Inflammatory macrophage treated with lipopolysaccharide for 1 hour (primary cell): ENCODE data around the gene MRC2.
A peak's percentile ranks its signal among the peaks of the same experiment; 100 is the strongest.

Experiments used
- DNase-seq, 2 donors: peaks; one replicate each; pipeline ENCODE4 v3.0.0-alpha.2; 2020 to 2022

MRC2 gene

DNA sequence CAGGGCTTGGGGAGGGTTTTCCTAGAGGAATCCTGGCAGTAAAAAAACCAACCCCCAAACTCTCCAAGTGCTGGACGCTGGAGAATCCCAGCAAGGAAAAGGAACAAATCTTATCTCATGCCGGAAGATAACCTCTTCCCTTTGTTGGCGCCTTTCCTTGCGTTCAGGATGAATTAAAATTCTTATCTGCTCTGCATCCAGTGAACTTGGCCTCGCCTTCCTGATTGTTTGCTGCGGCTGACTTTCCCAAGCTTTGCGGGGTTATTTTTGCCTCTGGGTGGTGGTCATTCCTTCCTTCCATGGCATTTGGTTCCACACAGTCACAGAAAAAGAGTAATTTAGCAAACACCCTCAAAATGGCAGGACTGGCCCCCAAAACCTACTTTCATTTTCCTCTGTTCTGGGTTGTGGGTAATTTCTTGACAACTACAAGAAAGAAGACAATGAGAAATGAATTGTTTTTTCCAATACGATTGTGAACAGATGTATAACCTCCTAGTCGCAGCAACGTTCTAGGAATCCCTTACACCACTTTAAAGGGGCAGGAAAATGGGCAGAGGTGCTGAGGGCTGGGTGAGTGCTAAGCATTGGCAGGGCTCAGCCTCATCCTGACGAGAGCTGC lies 77.8 kb downstream of the MRC2 start:
- no peak for DNase-seq

DNA sequence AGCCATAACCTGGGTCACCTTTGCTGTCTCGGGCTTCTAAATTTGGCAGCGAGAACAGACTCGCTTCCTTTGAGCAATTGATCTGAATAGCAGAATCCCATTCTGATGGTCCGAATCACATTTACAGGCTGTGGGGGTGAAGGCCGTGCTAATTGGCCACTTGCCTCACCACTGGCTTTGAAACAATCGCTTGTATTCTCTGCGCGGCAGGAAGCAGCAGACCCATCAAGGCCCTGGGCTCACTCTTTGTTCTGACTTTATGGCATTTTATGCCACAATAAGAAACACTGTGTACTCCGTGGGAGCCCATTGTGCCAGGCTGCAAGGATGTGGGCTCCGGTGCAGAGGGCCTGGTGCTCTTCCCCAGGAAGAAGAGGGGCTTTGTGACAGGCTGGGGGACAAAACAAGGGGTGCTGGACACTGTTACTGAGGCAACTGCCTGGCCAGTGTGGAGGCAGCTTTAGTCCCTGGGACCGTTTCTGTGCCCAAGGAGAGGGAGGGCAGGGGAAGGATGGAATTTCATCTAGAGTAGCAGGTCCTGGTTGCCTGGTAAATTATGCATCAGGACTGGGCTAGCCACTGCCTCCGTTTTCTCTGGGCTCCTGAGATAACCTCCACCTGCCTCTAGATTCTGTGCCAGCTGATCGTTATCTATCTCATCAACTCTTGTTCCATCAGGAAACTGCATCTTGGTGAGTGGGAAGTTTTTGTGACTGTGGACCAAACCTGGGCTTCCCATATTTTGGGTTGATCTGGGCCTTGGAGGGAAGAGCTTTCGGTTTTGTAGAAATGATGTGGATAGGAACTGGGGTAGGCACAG lies 78.5 kb downstream of the MRC2 start:
- DNase-seq, result no peak

DNA sequence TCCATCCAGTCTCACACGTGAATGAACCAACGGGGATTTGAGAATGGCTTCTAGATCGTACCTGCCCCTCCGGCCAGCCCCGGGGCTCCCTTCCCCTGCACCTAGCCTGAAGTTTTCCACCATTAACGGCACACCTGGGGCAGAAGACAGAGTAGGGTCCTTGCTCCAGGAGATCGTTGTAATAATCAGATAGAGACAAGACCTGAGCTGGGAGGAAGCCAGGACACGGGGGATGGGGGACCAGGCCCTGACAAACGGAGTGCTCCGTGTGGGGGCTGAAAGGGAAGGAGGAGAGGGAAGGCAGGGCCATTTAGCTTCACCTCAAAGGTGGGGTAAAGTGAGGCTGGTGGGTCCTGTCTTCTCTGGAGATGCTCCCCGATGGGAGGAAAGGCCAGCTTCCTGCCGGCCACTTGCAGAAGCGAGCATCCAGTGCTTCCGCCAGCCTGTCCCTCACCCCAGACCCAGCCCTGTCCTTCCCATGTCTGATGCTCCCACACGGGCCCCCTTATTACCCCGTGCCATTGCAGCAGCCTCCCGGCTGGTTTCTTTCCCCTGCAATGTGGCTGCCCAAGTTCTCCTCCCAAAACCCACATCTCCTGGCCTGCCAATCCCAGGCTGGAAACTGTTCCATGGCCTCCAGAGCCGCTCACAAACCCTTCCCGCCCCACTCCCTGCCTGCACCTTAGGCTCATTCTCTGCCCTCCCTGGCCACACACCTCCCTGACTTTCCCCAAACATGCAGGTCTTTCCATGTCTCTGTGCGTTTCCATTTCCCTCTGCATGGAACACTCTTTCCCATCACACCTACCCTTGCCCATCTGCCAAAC lies 79.3 kb downstream of the MRC2 start:
- no peak for DNase-seq

DNA sequence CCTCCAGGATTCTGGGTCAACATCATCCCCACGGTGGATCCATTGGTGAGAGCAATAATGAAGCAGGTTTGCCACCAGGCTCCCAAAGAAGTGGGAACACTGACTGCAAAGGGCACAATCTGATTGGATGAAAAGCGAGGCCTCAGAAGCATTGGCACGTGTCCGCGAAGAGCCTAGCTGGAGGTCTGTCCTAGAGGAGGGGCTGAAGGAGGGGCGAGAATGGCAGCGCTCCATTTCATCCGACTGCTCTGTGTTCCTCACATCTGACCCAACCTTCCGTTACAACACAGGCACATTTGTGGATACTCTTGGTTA lies 79.9 kb downstream of the MRC2 start:
- no peak for DNase-seq

DNA sequence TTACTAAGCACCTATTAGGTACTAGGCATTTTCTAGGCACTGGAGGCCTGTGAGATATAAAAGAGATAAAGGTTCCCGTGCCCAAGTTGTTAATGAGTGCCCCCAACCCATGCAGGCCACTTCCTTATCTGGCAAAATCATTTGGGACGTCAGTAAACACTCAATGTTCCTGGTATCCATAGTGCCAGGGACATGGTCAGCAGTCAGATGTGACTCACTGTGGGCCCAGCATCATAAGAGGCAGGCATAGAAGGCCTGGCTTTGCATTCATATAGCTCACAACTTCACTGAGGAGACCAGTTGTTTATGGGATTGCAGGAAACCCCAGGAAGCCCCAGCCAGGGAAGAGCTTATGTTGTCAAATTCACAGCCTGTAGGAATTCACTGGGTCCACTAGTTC lies 81.1 kb downstream of the MRC2 start:
- DNase-seq, result no peak

DNA sequence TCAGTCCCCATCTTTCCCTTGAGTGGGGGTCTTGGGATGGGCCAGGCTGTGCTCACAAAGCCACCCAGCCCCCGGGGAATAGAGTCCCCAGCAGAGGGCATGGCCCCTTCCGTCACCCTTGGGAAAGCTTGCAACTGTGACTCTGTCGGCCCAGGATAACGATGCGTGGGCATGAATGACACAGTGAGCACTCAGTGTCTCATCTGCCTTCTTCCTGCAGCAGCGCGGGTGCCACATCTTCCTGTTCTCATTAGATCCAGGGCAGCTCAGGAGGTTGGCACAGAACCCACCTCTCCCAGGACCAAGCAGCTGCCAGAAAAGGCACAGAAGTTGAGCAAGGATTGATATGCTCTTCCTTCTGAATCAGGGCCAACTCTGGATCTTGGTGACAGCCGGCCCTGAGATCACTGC lies 84.7 kb downstream of the MRC2 start:
- no peak for DNase-seq

DNA sequence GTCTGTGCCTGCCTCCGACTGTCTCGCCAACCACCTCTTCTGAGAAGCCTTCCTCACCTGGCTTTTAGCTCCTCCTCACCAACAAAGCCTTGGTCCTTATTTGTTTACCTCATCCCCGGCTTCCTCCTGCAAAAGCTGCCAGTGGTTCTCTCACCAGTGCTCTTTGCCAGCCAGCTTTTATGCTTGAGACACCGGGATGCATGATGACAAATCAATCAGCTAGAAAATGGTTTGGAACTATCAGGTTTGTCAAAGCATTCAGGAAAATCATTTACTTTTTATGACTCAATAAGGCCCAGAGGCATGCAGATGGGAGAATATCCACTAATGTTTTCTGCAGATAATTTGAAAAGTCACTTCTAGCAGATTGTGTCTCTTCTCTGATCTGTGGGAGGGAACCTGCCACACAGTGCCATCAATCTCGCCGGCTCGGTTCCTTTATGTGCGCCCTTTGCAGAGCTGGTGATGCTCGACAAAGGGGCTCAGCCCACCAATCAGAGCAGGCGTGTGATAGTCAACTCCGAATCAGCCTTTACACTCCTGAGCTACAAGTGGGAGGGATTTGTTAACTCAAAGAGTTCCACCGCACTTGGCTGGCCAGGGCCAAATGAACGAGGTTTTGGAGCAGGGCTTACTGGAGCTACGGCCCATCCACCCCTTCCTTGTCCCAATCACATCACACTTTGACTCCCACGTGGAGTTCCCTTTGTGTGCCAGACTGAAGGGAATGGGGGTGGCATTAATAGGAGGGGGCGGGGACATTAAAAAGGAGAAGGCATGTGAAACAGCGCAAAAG lies 85.8 kb downstream of the MRC2 start:
- no peak for DNase-seq

DNA sequence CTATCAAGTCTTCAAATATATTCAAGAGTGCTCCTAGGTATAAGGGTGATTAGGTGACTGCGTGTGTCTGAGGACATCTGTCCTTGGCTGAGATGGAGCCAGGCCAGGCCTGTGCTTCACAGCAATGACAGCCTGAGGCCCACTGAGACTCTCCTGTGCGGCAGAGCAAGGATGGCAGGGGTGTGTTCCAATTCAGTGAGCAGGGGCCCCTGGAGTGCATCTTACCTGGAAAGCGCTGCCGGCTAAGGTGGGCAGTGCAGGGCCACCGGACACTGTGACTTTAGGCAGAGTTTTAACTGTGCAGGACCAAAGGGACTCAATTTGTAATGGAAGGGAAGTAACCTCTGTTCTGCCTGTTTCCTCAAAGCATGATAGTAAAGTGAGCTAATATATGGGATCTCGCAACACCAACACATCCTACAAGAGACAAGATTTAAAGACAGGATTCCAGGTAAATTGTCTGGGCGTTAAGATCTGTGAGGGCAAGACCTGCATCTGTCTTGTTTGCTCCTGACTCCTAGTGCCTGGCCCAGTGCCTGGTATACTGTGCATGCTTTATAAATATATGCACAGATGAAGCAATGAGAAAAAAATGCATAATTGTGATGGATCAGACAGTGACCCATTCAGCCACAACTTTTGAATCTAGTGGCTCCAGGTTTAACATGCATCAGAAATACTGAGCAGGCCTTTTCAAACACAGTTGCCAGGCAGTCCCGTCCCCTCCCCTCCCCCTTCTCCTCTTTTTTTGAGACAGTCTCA lies 86.7 kb downstream of the MRC2 start:
- peak in 1 of 2 donors; percentile 18 for DNase-seq

DNA sequence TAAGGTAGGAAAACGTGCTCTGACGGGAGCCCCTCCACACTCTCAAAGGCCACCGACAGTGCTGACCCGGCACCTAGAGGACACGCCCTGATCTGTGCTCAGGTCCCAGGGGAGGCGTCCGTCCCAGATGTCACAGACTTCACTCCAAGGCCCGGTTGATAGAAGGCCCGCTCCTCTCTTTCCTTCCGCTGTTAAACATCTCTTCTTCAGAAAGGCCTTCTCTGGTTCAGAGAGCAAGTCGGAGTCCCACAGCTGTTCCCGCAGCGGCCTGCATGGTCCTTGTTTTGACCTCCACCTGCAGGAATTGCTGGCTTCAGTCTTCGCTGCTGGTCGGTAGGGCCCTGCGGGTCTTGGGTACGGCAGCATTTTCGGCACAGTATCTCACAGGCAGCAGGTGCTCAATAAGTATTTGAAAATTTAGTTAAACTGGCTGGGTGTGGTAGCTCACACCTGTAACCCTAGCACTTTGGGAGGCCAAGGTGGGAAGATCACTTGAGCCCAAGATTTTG lies 88.5 kb downstream of the MRC2 start:
- DNase-seq, result no peak

DNA sequence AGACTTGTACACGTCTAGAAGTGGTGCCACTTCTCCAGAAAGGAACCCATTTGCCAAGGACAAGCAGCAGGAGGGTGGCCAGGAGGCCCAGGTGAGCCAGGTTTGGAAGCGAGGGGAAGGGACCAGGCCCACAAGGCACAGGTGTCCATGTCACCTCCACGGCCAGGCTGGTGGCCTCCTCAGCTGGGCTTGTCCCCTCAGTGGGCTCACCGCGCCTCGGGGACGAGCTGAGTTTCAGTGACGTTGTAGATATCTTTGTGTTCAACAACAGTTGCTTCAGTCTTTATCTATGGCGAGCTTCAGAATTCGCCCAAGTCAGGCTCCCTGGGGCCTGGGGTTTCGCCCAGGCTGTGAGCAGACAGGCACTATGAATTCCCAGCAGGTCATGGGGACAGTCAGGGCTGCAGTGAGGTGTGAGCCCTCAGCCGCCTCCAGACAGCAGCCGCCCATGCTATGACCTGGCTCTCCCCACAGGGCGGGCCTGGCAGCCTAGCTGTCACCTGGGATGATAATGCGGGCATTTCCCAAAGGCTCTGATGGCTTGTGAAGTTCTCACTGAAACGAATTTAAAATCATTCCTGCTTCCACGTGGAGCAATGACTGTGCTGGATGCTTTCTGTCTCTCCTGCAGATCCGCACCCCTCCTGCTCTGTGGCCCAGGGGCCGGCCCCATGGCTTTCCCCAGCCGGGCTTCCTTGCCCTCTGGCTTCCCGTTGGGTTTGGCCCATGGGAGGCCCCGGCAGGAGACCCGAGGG lies 89.5 kb downstream of the MRC2 start:
- no peak for DNase-seq

DNA sequence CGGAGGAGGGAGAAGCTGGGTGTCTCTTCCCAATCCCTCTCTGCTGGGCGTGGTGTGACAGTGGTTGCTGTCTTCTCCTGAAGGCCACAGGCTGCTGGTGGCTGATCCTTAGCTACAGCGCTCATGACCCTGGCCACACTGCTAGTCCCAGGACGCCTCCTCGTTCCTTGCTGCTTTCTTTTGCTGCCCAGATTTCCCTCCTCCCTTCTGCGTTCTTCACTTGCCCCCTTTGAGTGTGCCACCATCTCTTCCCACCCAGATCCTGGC lies 90.1 kb downstream of the MRC2 start:
- no peak for DNase-seq

DNA sequence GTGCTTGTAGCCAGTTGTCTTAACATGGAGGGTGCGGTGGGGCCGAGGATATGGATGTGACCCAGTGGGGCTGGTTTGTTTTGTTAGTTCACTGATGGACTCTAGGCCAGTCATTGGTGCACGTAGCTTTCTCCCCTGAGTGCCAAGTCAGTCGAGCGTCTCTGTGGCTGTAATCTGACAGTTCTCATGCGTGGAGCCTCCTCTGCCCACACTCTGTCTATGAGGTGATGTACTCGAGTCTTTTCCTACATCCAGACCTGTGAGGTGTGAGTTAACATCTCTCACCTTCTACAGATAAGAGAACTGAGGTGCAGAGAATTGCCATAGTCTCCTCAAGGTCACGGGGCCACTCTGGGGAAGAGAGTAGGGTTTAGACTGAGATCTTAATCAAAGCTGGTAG lies 90.4 kb downstream of the MRC2 start:
- no peak for DNase-seq

DNA sequence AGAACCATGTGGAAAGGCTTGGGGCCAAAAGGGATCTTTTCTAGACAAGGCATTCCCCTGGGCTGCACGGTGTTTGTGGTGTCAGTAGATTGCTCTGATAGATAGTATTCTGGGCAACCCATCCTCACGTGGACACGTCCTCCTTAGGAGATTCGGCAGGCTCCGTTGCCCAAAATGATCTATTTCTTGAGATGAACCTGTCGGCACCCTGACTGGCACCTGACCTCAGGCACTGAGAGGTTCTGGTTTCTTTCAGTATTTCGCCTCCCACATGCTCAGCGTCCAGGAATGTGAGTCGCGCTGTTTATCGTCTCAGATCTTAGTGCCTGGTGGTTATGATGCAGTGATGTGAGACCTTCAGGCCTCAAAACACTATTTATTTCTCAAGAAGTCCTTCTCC lies 91.0 kb downstream of the MRC2 start:
- no peak for DNase-seq

DNA sequence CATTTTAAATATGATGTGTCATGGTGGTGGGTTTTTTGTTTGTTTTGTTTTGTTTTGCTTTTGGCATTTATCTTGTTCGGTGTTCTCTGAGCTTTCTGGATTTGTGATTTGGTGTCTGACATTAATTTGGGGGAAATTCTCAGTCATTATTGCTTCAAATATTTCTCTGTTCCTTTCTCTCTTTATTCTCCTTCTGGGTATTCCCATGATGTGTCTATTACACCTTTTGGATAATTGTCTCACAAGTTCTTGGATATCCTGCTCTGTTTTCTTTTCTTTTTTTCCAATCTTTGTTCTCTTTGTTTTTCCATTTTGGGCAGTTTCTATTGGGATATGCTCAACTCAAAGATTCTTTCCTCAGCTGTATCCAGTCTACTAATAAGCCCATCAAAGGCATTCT lies 92.1 kb downstream of the MRC2 start:
- no peak for DNase-seq

DNA sequence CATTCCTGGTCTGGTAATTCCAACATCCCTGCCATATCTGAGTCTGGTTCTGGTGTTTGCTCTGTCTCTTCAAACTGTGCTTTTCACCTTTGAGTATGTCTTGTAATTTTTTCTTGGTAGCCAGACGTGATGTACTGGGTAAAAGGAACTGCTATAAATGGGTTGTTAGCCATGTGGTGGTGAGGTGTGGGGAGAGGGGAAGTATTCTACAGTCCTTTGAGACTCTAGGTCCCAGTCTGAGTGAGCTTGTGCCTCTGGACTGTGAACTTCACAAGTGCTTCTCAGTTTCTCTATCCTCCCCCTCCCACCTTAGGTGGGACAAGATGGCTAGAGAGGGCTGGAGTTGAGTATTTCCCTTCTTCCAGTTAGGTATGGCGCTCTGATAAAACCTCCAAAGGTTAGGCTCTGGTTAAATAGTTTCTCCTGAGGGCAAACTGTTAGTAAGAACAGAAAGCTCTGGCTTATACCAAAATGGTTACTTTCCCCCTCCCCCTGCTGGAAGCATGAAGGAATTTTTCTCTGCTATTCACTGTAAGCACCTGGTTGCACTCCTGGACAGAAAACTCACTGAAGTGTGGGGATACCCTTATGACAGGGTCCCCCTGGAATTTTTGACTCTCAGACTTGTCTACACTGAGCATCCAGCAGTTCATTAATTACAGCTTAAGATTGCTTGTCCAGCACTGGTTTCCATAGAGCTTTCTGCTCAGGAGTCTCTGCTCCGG lies 92.8 kb downstream of the MRC2 start:
- DNase-seq, result no peak

DNA sequence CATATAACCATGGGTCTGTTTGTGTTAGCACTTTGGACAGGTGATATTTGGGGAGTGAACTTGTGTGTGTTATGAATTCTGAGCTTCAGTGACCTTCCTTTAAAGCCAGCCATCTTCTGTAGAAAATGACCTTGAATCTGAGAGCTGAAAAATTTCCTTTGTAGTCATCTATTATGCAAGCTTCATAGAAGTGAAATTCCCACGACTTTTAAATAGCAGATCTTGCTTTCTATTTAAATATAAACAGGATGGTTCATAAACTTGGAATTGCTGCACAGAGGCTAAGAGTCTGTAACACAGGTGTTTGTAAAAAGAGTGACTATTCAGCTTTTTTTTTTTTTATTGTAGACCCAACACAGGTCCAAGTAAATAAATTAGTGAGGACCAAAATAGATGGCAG lies 95.2 kb downstream of the MRC2 start:
- DNase-seq, result no peak

DNA sequence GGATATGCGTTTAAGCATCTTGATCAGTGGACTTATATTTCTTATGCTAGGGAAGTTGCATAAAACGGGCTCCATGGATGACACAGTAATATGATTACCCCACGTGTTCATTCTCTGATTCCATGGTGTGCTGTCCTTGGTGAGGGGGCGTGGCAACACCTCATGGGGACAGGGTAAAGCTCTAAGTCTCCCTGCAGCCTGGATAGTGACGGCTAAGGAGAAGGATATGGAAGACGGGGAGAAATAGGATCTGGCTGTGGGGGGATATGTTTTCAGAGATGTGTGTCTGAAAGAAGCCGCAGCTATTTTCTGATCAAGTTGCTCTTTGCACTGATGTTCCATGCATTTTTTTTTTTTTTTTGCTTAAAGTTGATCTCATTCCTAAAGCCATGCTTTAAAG lies 96.4 kb downstream of the MRC2 start:
- no peak for DNase-seq

DNA sequence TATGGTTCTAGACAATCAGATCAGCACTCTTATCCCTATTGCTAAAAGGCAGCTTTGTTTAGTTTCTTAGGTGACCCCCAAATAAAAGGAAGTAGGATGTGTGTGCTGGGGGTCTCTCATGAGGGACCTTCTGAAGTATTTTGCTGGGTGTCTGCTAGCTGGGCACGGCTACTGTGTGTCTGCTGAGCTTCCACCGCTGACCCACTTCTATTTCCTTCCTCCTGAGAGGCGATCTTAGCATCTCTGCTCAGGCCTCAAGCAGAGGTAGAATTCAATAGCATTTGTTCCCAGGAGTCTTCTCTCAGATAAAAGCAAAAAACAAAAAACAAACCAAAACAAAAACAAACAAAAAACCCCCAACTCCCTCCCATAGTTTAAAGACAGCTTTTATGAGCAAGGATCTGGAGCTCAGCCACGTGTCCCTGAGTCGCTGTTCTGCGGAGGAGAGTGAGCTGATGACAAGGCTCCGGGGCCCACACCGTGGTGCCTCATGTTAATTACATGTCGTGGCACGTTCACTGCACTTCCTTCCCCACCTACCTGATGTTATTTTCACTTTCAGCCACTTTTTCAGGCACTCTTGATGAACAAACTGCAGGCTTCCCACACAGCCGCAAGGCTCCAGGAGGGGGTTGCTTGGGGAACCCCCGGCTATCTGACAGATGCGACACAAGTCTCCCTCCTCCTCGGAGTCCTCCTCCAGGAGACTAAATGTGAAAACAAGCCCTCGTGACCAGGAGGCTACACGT lies 97.1 kb downstream of the MRC2 start:
- peak; percentile 67 to 92 for DNase-seq

DNA sequence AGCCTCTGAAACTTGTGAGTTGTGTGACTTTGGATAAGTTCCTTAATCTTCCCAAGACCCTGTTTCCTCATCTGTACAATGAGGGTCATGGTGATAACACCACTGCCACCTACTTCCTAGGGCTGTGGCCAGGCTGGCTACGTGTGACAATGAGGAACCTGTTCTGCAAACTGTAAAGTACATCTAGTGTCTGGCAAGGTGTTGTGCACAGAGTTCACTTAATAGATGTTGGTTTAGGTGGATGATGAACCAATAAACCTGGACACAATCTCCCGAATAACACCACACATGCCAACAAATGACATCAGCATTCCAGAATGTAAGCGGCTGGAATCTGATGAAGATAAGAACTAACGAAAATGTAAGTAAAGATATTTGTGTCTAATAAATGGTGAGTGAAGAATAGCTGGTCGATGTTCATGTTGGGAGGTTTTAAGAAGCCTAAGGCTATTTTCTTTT lies 98.3 kb downstream of the MRC2 start:
- peak in 1 of 2 donors; percentile 57 for DNase-seq
